GM12864 (cell line): ENCODE measurements around the gene LGALS7B.
"Not testable (repeated sequence)": the region's sequence is repeated elsewhere in the genome, so short reads cannot be mapped to it uniquely, and the experiment has no call there.

Source experiments
- DNase-seq: peaks from one replicate; pipeline ENCODE4 v3.0.0-alpha.2; 2011; ENCODE audit warnings: low read depth
- H3K4me3 ChIP-seq: 2 replicates; pipeline ENCODE4 v1.5.1; 2011; ENCODE audit warnings: mild to moderate bottlenecking, low read depth, low read length, control low read depth
- TF ChIP-seq, protein P1 (sequence below): IDR thresholded peaks from 2 replicates; pipeline ENCODE4 v1.5.1; 2011; ENCODE audit warnings: low read depth, mild to moderate bottlenecking, moderate library complexity, low read length, control low read depth, inconsistent platforms; ENCODE audit errors: missing control alignments

The LGALS7B gene

GRCh38 chr19:38742906-38743305 lies 46.1 kb upstream of the LGALS7B start:
- no peak overlapping the region for H3K4me3 ChIP-seq
- TF ChIP-seq, protein P1, sequence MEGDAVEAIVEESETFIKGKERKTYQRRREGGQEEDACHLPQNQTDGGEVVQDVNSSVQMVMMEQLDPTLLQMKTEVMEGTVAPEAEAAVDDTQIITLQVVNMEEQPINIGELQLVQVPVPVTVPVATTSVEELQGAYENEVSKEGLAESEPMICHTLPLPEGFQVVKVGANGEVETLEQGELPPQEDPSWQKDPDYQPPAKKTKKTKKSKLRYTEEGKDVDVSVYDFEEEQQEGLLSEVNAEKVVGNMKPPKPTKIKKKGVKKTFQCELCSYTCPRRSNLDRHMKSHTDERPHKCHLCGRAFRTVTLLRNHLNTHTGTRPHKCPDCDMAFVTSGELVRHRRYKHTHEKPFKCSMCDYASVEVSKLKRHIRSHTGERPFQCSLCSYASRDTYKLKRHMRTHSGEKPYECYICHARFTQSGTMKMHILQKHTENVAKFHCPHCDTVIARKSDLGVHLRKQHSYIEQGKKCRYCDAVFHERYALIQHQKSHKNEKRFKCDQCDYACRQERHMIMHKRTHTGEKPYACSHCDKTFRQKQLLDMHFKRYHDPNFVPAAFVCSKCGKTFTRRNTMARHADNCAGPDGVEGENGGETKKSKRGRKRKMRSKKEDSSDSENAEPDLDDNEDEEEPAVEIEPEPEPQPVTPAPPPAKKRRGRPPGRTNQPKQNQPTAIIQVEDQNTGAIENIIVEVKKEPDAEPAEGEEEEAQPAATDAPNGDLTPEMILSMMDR, result no peak
- DNase-seq, result no peak

- DNase-seq, result no peak
- TF ChIP-seq, protein P1, result no peak
- no peak overlapping the region for H3K4me3 ChIP-seq
These were observed 45.4 kb upstream of the LGALS7B start for GRCh38 chr19:38743394-38744297.

DNA sequence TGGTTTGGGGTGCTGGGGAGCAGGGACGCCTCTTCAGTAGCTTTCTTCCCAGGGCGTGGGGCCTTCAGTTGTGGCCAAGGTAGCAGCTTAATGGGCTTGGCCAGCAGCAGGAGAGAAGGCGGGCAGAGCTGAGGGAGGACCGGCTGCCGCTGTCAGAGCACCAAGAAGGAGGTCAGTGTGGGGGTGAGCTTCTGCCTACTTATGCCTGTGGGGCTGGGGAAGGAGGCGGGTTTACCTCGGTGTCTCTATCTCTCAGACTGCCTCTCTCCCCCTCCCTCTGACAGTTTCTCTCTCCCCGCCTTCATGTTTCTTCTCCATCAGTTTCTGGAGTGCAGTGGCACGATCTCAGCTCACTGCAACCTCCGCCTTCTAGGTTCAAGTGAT lies 44.7 kb upstream of the LGALS7B start, which contains the start of gene CAPN12:
Gene CAPN12 (minus strand): TSS at position 177 of the 384 bp plus-strand sequence. CDS start 309 bp downstream, outside the sequence.
- TF ChIP-seq, protein P1, result no peak
- DNase-seq, result no peak
- no peak within 1 kb of the TSS for H3K4me3 ChIP-seq

DNA sequence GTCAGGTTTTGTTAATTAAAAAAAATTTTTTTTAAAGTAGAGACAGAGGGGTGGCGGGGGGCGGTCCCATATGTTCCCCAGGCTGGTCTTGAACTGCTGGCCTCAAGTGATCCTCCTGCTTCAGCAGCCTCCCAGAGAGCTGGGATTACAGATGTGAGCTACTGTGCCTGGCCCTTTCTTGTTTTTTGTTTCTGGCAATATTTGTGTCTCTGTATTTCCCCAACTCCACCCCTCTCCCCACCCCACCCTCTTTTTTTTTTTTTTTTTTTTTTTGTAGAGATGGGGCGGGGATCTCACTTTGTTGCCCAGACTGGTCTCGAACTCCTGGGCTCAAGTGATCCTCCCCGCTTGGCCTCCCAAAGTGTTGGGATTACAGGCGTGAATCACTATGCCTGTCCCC lies 44.1 kb upstream of the LGALS7B start:
- H3K4me3 ChIP-seq, result no peak overlapping the region
- DNase-seq, result no peak
- TF ChIP-seq, protein P1, result no peak

- no peak for DNase-seq
- TF ChIP-seq, protein P1, result no peak
- H3K4me3 ChIP-seq, result no peak overlapping the region
These were observed 43.7 kb upstream of the LGALS7B start for GRCh38 chr19:38745316-38745715.

GRCh38 chr19:38753783-38754182 lies 35.2 kb upstream of the LGALS7B start:
- not testable (repeated sequence) for H3K4me3 ChIP-seq

DNA sequence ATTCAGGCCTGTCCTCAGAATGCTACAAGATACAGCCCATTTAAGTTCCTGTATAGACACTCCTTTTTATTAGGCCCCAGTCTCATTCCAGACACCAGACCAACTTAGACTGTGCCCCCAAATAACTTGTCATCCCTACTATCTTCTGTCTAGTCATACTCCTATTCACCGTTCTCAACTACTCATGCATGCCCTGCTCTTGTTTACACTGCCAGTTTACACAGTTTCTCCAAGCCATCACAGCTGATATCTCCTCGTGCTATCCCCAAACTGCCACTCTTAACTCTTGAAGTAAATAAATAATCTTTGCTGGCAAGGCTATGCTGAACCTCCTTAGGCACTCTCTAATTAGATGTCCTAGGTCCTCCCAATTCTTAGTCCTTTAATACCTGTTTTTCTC lies 34.8 kb upstream of the LGALS7B start:
- not testable (repeated sequence) for H3K4me3 ChIP-seq, DNase-seq

More at GRCh38 chr19:38753783-38754182, 35.2 kb upstream of the LGALS7B start:
- DNase-seq, result not testable (repeated sequence)

- H3K4me3 ChIP-seq, result no peak overlapping the region
- TF ChIP-seq, protein P1, result no peak
- no peak for DNase-seq
These were observed 29.4 kb upstream of the LGALS7B start for GRCh38 chr19:38759590-38760003.

DNA sequence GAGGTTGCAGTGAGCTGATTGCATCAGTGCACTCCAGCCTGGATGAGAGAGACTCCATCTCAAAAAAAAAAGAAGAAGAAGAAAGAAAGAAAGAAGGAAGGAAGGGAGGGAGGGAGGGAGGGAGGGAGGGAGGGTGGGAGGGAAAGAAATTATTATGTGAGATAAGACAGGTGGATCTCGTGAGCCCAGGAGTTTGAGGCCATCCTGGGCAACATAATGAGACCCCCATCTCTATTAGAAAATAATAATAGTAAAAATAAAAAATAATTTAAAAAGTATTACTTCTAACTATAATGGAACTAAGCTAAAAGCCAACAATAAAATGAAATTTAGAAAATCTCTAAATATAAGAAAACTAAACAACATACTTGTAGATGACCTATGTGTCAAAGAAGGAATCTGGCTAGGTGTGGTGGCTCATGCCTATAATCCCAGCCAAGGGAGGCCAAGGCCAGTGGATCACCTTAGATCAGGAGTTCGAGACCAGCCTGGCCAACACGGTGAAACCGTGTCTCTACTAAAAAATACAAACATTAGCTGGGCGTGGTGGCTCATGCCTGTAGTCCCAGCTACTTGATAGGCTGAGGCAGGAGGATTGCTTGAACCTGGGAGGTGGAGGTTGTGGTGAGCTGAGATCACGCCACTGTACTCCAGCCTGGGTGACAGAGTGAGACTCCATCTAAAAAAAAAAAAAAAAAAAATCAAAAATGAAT lies 28.0 kb upstream of the LGALS7B start:
- not testable (repeated sequence) for DNase-seq

GRCh38 chr19:38761884-38762389 lies 27.1 kb upstream of the LGALS7B start:
- DNase-seq, H3K4me3 ChIP-seq: not testable (repeated sequence)

More for the DNA sequence above, 28.0 kb upstream of the LGALS7B start:
- H3K4me3 ChIP-seq, result not testable (repeated sequence)
